GM23338 (cell line): Measurements from ENCODE around the gene FBXL17.

Source experiments
- CREB1 ChIP-seq: fragments of 250-450 bp; sonication (Bioruptor Pico); IDR thresholded peaks from 2 replicates; pipeline ENCODE4 v1.5.0; 2020; ENCODE audit warnings: low read depth, mild to moderate bottlenecking, moderate library complexity
- ETS1 ChIP-seq: IDR thresholded peaks from 2 replicates; pipeline ENCODE4 v1.6.1; 2016; ENCODE audit warnings: antibody characterized with exemption
- EZH2 ChIP-seq: fragments of 200-600 bp; sonication (generic); IDR thresholded peaks from one replicate; pipeline ENCODE4 v1.8.0; 2017; ENCODE audit warnings: antibody characterized with exemption, mild to moderate bottlenecking, low read depth; ENCODE audit not compliant: unreplicated experiment
- EZH2phosphoT487 ChIP-seq: fragments of 200-600 bp; sonication (generic); IDR thresholded peaks from one replicate; pipeline ENCODE4 v1.8.1; 2018; ENCODE audit warnings: antibody characterized with exemption; ENCODE audit not compliant: unreplicated experiment
- JUNB ChIP-seq: IDR thresholded peaks from one replicate; pipeline ENCODE4 v1.6.1; 2016; ENCODE audit warnings: antibody characterized with exemption; ENCODE audit not compliant: unreplicated experiment
- NANOG ChIP-seq: IDR thresholded peaks from 2 replicates; pipeline ENCODE4 v1.6.1; 2016; ENCODE audit warnings: antibody characterized with exemption, borderline replicate concordance
- POLR2AphosphoS5 ChIP-seq: IDR thresholded peaks from 2 replicates; pipeline ENCODE4 v1.6.1; 2016; ENCODE audit warnings: antibody characterized with exemption, low read depth
- REST ChIP-seq: IDR thresholded peaks from one replicate; pipeline ENCODE4 v1.6.1; 2018; ENCODE audit warnings: antibody characterized with exemption; ENCODE audit not compliant: unreplicated experiment
- STAT1 ChIP-seq: IDR thresholded peaks from one replicate; pipeline ENCODE4 v1.6.1; 2016; ENCODE audit warnings: antibody characterized with exemption; ENCODE audit not compliant: unreplicated experiment
- ZNF114 ChIP-seq: fragments of 250-450 bp; sonication (Bioruptor Pico); IDR thresholded peaks from 2 replicates; pipeline ENCODE4 v1.5.0; 2020; ENCODE audit warnings: mild to moderate bottlenecking, moderate library complexity
- ZNF331 ChIP-seq: fragments of 250-450 bp; sonication (Bioruptor Pico); IDR thresholded peaks from 2 replicates; pipeline ENCODE4 v1.5.0; 2020; ENCODE audit warnings: low read depth, mild to moderate bottlenecking, moderate library complexity
- TF ChIP-seq, protein P1 (sequence below), 2 experiments: fragments of 200-600 bp in 1 of 2; sonication (generic) in 1 of 2; conservative IDR thresholded peaks; 2 replicates each; pipeline versions ENCODE4 v1.5.1 to v1.6.1; 2016 to 2017; ENCODE audit warnings: antibody characterized with exemption in 2 of 2, low read depth in 2 of 2, mild to moderate bottlenecking in 2 of 2, moderate library complexity in 1 of 2
- TF ChIP-seq, protein P2 (sequence below): fragments of 250-450 bp; sonication (Bioruptor Pico); IDR thresholded peaks from 2 replicates; pipeline ENCODE4 v1.5.0; 2020; ENCODE audit warnings: mild to moderate bottlenecking, moderate library complexity

DNA sequence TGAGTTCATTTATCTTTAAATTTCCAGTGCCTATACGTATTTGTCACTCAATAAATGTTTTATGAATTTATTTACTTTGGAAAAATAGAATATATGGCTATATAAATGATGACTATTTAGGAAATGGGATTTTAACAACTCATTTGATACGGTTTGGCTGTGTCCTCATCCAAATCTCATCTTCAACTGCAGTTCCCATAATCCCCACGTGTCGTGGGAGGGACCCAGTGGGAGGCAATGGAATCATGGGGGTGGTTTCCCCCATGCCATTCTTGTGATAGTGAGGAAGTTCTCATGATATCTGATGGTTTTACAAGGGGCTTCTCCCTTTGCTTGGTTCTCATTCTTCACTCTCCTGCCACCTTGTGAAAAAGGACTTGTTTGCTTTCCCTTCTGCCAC lies 523.6 kb downstream of the FBXL17 start:
- TF ChIP-seq, protein P1, sequence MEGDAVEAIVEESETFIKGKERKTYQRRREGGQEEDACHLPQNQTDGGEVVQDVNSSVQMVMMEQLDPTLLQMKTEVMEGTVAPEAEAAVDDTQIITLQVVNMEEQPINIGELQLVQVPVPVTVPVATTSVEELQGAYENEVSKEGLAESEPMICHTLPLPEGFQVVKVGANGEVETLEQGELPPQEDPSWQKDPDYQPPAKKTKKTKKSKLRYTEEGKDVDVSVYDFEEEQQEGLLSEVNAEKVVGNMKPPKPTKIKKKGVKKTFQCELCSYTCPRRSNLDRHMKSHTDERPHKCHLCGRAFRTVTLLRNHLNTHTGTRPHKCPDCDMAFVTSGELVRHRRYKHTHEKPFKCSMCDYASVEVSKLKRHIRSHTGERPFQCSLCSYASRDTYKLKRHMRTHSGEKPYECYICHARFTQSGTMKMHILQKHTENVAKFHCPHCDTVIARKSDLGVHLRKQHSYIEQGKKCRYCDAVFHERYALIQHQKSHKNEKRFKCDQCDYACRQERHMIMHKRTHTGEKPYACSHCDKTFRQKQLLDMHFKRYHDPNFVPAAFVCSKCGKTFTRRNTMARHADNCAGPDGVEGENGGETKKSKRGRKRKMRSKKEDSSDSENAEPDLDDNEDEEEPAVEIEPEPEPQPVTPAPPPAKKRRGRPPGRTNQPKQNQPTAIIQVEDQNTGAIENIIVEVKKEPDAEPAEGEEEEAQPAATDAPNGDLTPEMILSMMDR (conservative IDR thresholded peaks at IDR 0.05; ENCODE audit: low read depth in 2 of 2), result no peak
- TF ChIP-seq REST, result no peak
- no peak for TF ChIP-seq POLR2AphosphoS5
- no peak for TF ChIP-seq EZH2
- no peak for TF ChIP-seq EZH2phosphoT487
- no peak for TF ChIP-seq STAT1
- TF ChIP-seq ZNF331 (CRISPR knock-in tag), result no peak
- TF ChIP-seq ETS1, result no peak
- no peak for TF ChIP-seq ZNF114 (CRISPR knock-in tag)
- no peak for TF ChIP-seq CREB1
- no peak for TF ChIP-seq JUNB
- TF ChIP-seq, protein P2, sequence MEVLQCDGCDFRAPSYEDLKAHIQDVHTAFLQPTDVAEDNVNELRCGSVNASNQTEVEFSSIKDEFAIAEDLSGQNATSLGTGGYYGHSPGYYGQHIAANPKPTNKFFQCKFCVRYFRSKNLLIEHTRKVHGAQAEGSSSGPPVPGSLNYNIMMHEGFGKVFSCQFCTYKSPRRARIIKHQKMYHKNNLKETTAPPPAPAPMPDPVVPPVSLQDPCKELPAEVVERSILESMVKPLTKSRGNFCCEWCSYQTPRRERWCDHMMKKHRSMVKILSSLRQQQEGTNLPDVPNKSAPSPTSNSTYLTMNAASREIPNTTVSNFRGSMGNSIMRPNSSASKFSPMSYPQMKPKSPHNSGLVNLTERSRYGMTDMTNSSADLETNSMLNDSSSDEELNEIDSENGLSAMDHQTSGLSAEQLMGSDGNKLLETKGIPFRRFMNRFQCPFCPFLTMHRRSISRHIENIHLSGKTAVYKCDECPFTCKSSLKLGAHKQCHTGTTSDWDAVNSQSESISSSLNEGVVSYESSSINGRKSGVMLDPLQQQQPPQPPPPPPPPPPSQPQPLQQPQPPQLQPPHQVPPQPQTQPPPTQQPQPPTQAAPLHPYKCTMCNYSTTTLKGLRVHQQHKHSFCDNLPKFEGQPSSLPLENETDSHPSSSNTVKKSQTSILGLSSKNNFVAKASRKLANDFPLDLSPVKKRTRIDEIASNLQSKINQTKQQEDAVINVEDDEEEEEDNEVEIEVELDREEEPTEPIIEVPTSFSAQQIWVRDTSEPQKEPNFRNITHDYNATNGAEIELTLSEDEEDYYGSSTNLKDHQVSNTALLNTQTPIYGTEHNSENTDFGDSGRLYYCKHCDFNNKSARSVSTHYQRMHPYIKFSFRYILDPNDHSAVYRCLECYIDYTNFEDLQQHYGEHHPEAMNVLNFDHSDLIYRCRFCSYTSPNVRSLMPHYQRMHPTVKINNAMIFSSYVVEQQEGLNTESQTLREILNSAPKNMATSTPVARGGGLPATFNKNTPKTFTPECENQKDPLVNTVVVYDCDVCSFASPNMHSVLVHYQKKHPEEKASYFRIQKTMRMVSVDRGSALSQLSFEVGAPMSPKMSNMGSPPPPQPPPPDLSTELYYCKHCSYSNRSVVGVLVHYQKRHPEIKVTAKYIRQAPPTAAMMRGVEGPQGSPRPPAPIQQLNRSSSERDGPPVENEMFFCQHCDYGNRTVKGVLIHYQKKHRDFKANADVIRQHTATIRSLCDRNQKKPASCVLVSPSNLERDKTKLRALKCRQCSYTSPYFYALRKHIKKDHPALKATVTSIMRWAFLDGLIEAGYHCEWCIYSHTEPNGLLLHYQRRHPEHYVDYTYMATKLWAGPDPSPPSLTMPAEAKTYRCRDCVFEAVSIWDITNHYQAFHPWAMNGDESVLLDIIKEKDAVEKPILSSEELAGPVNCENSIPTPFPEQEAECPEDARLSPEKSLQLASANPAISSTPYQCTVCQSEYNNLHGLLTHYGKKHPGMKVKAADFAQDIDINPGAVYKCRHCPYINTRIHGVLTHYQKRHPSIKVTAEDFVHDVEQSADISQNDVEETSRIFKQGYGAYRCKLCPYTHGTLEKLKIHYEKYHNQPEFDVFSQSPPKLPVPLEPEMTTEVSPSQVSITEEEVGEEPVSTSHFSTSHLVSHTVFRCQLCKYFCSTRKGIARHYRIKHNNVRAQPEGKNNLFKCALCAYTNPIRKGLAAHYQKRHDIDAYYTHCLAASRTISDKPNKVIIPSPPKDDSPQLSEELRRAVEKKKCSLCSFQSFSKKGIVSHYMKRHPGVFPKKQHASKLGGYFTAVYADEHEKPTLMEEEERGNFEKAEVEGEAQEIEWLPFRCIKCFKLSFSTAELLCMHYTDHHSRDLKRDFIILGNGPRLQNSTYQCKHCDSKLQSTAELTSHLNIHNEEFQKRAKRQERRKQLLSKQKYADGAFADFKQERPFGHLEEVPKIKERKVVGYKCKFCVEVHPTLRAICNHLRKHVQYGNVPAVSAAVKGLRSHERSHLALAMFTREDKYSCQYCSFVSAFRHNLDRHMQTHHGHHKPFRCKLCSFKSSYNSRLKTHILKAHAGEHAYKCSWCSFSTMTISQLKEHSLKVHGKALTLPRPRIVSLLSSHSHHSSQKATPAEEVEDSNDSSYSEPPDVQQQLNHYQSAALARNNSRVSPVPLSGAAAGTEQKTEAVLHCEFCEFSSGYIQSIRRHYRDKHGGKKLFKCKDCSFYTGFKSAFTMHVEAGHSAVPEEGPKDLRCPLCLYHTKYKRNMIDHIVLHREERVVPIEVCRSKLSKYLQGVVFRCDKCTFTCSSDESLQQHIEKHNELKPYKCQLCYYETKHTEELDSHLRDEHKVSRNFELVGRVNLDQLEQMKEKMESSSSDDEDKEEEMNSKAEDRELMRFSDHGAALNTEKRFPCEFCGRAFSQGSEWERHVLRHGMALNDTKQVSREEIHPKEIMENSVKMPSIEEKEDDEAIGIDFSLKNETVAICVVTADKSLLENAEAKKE (CRISPR knock-in tag), result no peak
- no peak for TF ChIP-seq NANOG
